LNCaP clone FGC (cell line): ENCODE measurements around the gene ZSCAN5A.
A peak's percentile ranks its signal among the peaks of the same experiment; 100 is the strongest.
"Not testable (repeated sequence)": the region's sequence is repeated elsewhere in the genome, so short reads cannot be mapped to it uniquely, and the experiment has no call there.

Source experiments
- DNase-seq: peaks from one replicate; pipeline ENCODE4 v3.0.0-alpha.2; 2011; ENCODE audit warnings: low read depth
- H3K4me3 ChIP-seq: 2 replicates; pipeline ENCODE4 v1.5.1; 2011; ENCODE audit warnings: mild to moderate bottlenecking, low read depth, low read length, control low read depth
- TF ChIP-seq, protein P1 (sequence below): IDR thresholded peaks from 2 replicates; pipeline ENCODE4 v1.5.1; 2012; ENCODE audit warnings: mild to moderate bottlenecking; ENCODE audit not compliant: control insufficient read depth, insufficient read depth; ENCODE audit errors: extremely low read depth

Gene ZSCAN5A

DNA sequence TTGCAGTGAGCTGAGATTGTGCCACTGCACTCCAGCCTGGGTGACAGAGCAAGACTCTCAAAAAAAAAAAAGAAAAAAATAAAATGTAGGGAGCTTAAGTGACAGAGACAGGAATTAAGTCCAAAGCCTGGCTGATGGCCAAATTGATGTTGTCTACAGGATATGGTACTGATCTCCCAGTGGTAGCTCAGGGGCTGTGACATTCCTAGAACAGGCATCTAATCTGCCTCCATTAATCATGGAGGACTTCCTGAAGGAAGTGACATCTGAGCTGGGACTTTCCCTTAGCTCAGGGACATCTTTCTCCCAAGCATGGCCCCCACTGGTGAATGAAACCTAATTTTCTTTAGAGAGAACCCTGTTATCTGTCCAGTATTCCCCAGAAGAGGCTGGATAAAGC lies 53.5 kb downstream of the ZSCAN5A start:
- no peak for DNase-seq
- TF ChIP-seq, protein P1, sequence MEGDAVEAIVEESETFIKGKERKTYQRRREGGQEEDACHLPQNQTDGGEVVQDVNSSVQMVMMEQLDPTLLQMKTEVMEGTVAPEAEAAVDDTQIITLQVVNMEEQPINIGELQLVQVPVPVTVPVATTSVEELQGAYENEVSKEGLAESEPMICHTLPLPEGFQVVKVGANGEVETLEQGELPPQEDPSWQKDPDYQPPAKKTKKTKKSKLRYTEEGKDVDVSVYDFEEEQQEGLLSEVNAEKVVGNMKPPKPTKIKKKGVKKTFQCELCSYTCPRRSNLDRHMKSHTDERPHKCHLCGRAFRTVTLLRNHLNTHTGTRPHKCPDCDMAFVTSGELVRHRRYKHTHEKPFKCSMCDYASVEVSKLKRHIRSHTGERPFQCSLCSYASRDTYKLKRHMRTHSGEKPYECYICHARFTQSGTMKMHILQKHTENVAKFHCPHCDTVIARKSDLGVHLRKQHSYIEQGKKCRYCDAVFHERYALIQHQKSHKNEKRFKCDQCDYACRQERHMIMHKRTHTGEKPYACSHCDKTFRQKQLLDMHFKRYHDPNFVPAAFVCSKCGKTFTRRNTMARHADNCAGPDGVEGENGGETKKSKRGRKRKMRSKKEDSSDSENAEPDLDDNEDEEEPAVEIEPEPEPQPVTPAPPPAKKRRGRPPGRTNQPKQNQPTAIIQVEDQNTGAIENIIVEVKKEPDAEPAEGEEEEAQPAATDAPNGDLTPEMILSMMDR = no peak
- H3K4me3 ChIP-seq = no peak overlapping the region

DNA sequence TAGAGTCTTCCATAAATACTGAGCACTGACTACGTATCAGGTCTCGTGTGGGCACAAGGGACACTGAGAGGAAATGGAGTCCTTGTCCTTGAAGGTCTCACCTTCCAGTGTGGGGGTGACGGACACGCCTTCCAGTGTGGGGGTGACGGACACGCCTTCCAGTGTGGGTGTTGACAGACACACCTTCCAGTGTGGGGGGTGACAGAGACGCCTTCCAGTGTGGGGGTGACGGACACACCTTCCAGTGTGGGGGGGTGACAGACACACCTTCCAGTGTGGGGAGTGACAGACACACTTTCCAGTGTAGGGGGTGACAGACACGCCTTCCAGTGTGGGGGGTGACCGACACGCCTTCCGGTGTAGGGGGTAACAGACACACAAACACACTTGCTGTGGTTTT lies 56.4 kb downstream of the ZSCAN5A start:
- TF ChIP-seq, protein P1 = no peak
- H3K4me3 ChIP-seq = no peak overlapping the region
- DNase-seq = no peak

- DNase-seq = peak; percentile 60
- TF ChIP-seq, protein P1 = peak; percentile 50; the same call in 1 of the 2 replicates
- no peak overlapping the region for H3K4me3 ChIP-seq
These were observed 60.9 kb downstream of the ZSCAN5A start for GRCh38 chr19:56253737-56254136.

- TF ChIP-seq, protein P1 = peak; percentile 85
- DNase-seq = peak; percentile 52
- no peak overlapping the region for H3K4me3 ChIP-seq
These were observed 61.8 kb downstream of the ZSCAN5A start for GRCh38 chr19:56252699-56253422.

DNA sequence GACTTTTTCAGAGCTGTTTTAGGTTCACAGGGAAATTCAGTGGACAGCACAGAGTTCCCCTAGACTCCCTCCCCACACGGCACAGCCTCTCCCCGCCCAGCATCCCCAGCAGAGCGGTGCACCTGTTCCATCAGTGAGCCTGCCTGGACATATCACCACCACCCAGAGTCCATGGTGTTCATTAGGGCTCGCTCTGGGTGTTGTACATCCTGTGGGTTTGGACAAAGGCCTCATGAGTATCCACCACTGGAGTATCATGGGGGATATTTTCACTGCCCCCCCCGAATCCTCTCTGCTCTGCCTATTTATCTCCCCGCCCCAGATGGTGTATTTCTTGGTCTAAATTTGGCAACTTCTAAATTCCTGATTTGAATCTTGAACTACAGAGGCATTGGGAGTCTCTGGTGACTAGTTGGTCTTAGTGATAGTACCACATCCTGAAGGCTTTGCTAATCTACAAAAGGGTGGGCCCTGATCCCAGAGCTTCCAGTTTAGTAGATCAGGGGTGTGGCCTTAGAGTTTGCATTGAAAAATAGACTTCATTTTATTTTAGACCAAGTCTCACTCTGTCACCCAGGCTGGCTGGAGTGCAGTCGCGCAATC lies 65.8 kb downstream of the ZSCAN5A start:
- H3K4me3 ChIP-seq, DNase-seq: not testable (repeated sequence)

- not testable (repeated sequence) for H3K4me3 ChIP-seq, DNase-seq
These were observed 68.9 kb downstream of the ZSCAN5A start for GRCh38 chr19:56245764-56246163.

- no peak for DNase-seq
- TF ChIP-seq, protein P1 = no peak
- H3K4me3 ChIP-seq = no peak overlapping the region
These were observed 69.4 kb downstream of the ZSCAN5A start for GRCh38 chr19:56245121-56245740.
